Activated naive CD8-positive, alpha-beta T cell treated with anti-CD3 and anti-CD28 coated beads, Interleukin-2, amount 10 ng/mL, durations not matched to agents 7 days and 5 days (primary cell): ENCODE results near the gene KDM8. TPM values are rescaled to one million over a fixed set of nuclear protein-coding genes. Genes with fewer than 3 reads are reported as not detected.
A peak's percentile ranks its signal among the peaks of the same experiment; 100 is the strongest.

Experiments
- ATAC-seq: fragments of 150-1000 bp; cut with Tn5 transposase; one replicate; pipeline ENCODE4 v1.10.0; 2021; ENCODE audit warnings: low read depth, moderate library complexity
- POLR2A ChIA-PET: fragments of 350-600 bp; sonication (Branson Sonifier 250); formaldehyde crosslinking; loops from one replicate; lab custom pipeline; 2021; ENCODE audit warnings: antibody characterized with exemption; lab: Charles Lee
- DNase-seq: peaks from one replicate; pipeline ENCODE4 v3.0.0; 2021
- H3K27ac Mint-ChIP-seq: one replicate; pipeline ENCODE4 v1.8.0; 2022; ENCODE audit warnings: mild to moderate bottlenecking, mixed read lengths
- H3K27me3 Mint-ChIP-seq: one replicate; pipeline ENCODE4 v1.8.0; 2022; ENCODE audit warnings: mild to moderate bottlenecking, moderate library complexity, mixed read lengths
- H3K36me3 Mint-ChIP-seq: one replicate; pipeline ENCODE4 v1.8.0; 2021; ENCODE audit warnings: mild to moderate bottlenecking, mixed read lengths
- H3K4me1 Mint-ChIP-seq: one replicate; pipeline ENCODE4 v1.8.0; 2021; ENCODE audit warnings: mixed read lengths
- H3K4me3 Mint-ChIP-seq: one replicate; pipeline ENCODE4 v1.8.0; 2022; ENCODE audit warnings: mild to moderate bottlenecking, moderate library complexity, mixed read lengths
- H3K9me3 Mint-ChIP-seq: one replicate; pipeline ENCODE4 v1.8.0; 2021; ENCODE audit warnings: mixed read lengths
- total RNA-seq, 2 experiments: library from RNA; stranded (reverse); gene quantifications; one replicate each; pipeline ENCODE4 v1.2.3, GENCODE V29; 2021

KDM8 gene
- 10 to 100 TPM; 20.1 to 21.8 TPM for total RNA-seq

- Mint-ChIP-seq H3K4me1 (peaks cover 36% of the 10 kb centered on the region), H3K9me3 (peaks cover 2% of the 10 kb centered on the region), H3K36me3 (peaks cover 6% of the 10 kb centered on the region), H3K27ac (peak within 1 kb of the TSS; percentile 100), H3K4me3 (peak within 1 kb of the TSS; percentile 90), H3K27me3 (no peaks in the 10 kb centered on the region)
- POLR2A ChIA-PET = interaction anchor here (0.7 to 1.9 kb wide), 25 partner anchors 9 to 259 kb away, joined by 3 to 21 read pairs (median 4); partner anchors contain the start of gene NSMCE1
- DNase-seq = peak; percentile 98
- ATAC-seq = peak; percentile 92
These were observed at the start of gene KDM8 for GRCh38 chr16:27203507-27204311. KDM8 (plus strand) TSS chr16:27203526; CDS start chr16:27210124, 6,598 bp downstream.

DNA sequence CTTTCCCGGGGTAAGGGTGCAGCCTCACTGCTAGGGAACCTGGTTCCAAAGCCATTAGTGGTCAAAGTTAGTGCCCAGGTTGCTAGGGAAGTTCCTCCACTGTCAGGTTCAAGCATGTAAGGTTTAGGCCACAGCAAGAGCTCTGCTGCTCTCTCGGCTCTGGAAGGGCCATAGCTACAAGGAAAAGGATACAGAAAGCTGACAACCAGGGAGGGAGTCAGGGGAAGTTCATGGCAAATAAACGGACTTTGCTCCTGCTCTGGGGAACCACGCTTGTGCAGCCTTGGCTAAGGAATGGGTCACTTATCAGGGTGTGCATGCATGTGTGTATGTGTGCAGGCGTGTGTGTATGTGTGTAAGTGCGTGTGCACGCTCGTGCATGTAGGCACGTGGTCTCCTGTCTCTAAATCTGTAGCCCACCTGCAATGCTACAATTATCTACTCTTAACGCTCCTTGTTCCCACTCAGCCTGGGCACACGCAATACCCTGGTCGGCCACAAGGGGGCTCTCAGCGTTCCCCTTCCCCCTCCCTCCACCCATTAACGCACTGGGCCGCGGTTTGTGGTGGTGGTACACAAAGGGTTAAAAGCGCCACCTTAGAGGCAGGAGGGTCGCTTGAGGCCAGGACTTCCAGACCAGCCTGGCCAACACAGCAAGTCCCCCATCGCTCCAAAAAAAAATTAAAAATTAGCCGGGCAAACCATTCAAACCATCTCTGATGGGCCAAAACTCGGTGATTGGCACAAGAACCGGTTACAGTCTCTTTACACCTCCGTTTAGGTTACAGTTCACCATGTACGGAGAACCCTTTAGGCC, 48.4 kb upstream of the KDM8 start:
- ATAC-seq (peak; percentile 50), DNase-seq (peak; percentile 80)
- peaks cover 7% of the 10 kb centered on the region for H3K4me1 Mint-ChIP-seq
- H3K4me3 Mint-ChIP-seq = no peak overlapping the region
- no peaks in the 10 kb centered on the region for H3K27me3 Mint-ChIP-seq
- no peak overlapping the region for H3K27ac Mint-ChIP-seq
- POLR2A ChIA-PET = interaction anchor here (1.0 kb wide), 1 partner anchor 212 kb away, joined by 3 read pairs; no protein-coding TSS in a partner anchor
- peaks cover 2% of the 10 kb centered on the region for H3K9me3 Mint-ChIP-seq
- no peaks in the 10 kb centered on the region for H3K36me3 Mint-ChIP-seq

DNA sequence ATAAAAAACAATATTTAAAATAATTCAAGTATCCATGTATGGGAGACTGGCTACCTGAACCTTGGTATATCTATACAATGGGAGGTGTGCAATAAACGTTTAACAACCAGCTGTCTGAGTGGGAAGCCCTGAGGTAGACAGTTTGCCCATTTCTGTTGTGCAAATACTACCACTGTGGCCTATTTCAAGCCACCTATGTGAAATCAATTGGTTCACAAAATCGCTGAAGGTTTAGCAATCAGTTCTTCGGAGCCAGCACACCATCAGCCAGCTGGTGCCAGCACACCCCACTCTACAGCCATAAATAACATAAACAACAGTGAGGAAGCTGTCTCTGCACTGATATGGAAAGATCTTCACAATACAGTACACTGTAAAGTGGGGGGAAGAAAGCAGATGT, 46.7 kb upstream of the KDM8 start:
- Mint-ChIP-seq H3K9me3 (peaks cover 2% of the 10 kb centered on the region), H3K36me3 (no peaks in the 10 kb centered on the region), H3K27ac (no peak overlapping the region), H3K4me1 (peaks cover 7% of the 10 kb centered on the region), H3K4me3 (no peak overlapping the region), H3K27me3 (no peaks in the 10 kb centered on the region)
- POLR2A ChIA-PET = no interaction called here
- ATAC-seq (no peak), DNase-seq (no peak)

GRCh38 chr16:27161398-27161797, 41.9 kb upstream of the KDM8 start:
- Mint-ChIP-seq H3K4me1 (no peaks in the 10 kb centered on the region), H3K27ac (no peak overlapping the region), H3K4me3 (no peak overlapping the region), H3K36me3 (peaks cover 5% of the 10 kb centered on the region), H3K9me3 (peaks cover 6% of the 10 kb centered on the region), H3K27me3 (no peaks in the 10 kb centered on the region)
- no peak for DNase-seq
- POLR2A ChIA-PET = no interaction called here
- no peak for ATAC-seq

DNA sequence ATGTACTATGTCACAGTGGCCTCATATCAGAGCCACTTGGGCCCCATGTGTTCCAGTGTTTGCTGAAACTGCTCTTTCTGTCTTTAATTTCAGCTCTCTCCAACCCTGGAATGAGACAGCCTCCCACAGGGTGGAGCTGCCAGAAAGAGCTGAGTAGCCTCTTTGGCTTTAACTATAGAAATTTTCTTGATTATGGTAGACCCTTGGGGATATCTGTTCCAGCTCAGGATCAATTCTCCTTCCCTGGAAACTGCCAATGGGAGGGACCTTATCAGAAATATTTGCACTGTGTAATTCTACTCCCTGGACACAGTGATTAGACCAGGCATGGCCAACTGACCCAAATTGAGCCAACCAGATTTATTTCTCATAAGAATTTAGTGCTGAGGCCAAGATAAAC, 39.0 kb upstream of the KDM8 start:
- Mint-ChIP-seq H3K4me1 (peaks cover 11% of the 10 kb centered on the region), H3K36me3 (peaks cover 5% of the 10 kb centered on the region), H3K9me3 (peaks cover 4% of the 10 kb centered on the region), H3K27ac (no peak overlapping the region), H3K4me3 (no peak overlapping the region), H3K27me3 (no peaks in the 10 kb centered on the region)
- POLR2A ChIA-PET = interaction anchor here (1.2 kb wide), 1 partner anchor 10 kb away, joined by 4 read pairs; no protein-coding TSS in a partner anchor
- DNase-seq = no peak
- no peak for ATAC-seq

- Mint-ChIP-seq H3K36me3 (peaks cover 5% of the 10 kb centered on the region), H3K9me3 (peaks cover 4% of the 10 kb centered on the region), H3K27ac (no peak overlapping the region), H3K4me1 (peaks cover 23% of the 10 kb centered on the region), H3K27me3 (no peaks in the 10 kb centered on the region), H3K4me3 (no peak overlapping the region)
- DNase-seq (no peak), ATAC-seq (no peak)
- POLR2A ChIA-PET = no interaction called here
These were observed 37.8 kb upstream of the KDM8 start for GRCh38 chr16:27165576-27165975.

- DNase-seq = no peak
- no peak for ATAC-seq
- Mint-ChIP-seq H3K36me3 (peaks cover 13% of the 10 kb centered on the region), H3K4me1 (peaks cover 42% of the 10 kb centered on the region), H3K27ac (peak overlapping the region; percentile 85), H3K9me3 (peaks cover 4% of the 10 kb centered on the region), H3K4me3 (peak overlapping the region; percentile 55), H3K27me3 (no peaks in the 10 kb centered on the region)
- POLR2A ChIA-PET = interaction anchor here (0.6 to 1.6 kb wide), 4 partner anchors 12 to 293 kb away, joined by 3 to 6 read pairs (median 4); no protein-coding TSS in a partner anchor
These were observed 34.5 kb upstream of the KDM8 start for GRCh38 chr16:27168790-27169189.

- ATAC-seq = peak; percentile 81
- H3K27ac Mint-ChIP-seq = peak overlapping the region; percentile 85
- peak; percentile 67 for DNase-seq
- peaks cover 4% of the 10 kb centered on the region for H3K9me3 Mint-ChIP-seq
- H3K27me3 Mint-ChIP-seq = no peaks in the 10 kb centered on the region
- peaks cover 50% of the 10 kb centered on the region for H3K4me1 Mint-ChIP-seq
- peak overlapping the region; percentile 55 for H3K4me3 Mint-ChIP-seq
- peaks cover 13% of the 10 kb centered on the region for H3K36me3 Mint-ChIP-seq
- POLR2A ChIA-PET = interaction anchor here (0.6 to 1.6 kb wide), 14 partner anchors 10 to 292 kb away, joined by 3 to 7 read pairs (median 5); no protein-coding TSS in a partner anchor
These were observed 33.7 kb upstream of the KDM8 start for GRCh38 chr16:27169511-27170071.

DNA sequence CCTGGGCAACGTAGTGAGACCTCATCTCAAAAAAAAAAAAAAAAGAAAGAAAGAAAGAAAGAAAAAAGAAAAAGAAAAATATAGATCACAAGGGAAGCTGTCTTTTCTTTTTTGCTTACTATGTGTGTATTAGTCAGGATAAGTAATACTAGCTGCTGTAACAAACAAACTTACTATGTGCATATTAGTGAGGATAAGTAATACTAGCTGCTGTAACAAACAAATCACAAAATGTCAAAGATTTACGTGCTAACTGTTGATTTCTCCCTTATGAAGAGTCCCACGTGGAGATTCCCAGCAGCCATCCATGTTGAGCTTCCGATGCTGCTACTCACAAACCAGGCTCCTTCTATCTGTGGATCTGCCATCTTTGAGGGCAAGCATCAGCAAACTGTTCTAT, 31.7 kb upstream of the KDM8 start:
- Mint-ChIP-seq H3K4me1 (peaks cover 60% of the 10 kb centered on the region), H3K9me3 (peaks cover 4% of the 10 kb centered on the region), H3K27ac (peak overlapping the region; percentile 56), H3K27me3 (no peaks in the 10 kb centered on the region), H3K36me3 (peaks cover 10% of the 10 kb centered on the region), H3K4me3 (no peak overlapping the region)
- POLR2A ChIA-PET = interaction anchor here (0.6 to 1.0 kb wide), 4 partner anchors 27 to 1334 kb away, joined by 3 to 4 read pairs (median 3); partner anchors contain the start of gene KDM8
- DNase-seq = no peak
- no peak for ATAC-seq

- peak; percentile 70 for ATAC-seq
- Mint-ChIP-seq H3K36me3 (peaks cover 10% of the 10 kb centered on the region), H3K27me3 (no peaks in the 10 kb centered on the region), H3K27ac (peak overlapping the region; percentile 91), H3K4me3 (peak overlapping the region; percentile 40), H3K9me3 (peaks cover 4% of the 10 kb centered on the region), H3K4me1 (peaks cover 57% of the 10 kb centered on the region)
- DNase-seq = peak; percentile 63
- POLR2A ChIA-PET = interaction anchor here (0.7 to 2.5 kb wide), 20 partner anchors 9 to 276 kb away, joined by 3 to 19 read pairs (median 4); partner anchors contain the start of gene KDM8
These were observed 29.3 kb upstream of the KDM8 start for GRCh38 chr16:27174007-27174406.

GRCh38 chr16:27174798-27175197, 28.5 kb upstream of the KDM8 start:
- ATAC-seq = no peak
- H3K4me3 Mint-ChIP-seq = no peak overlapping the region
- POLR2A ChIA-PET = interaction anchor here (1.3 to 2.5 kb wide), 4 partner anchors 56 to 193 kb away, joined by 5 to 11 read pairs (median 9); no protein-coding TSS in a partner anchor

GRCh38 chr16:27175888-27176287, 27.4 kb upstream of the KDM8 start:
- Mint-ChIP-seq H3K36me3 (peaks cover 10% of the 10 kb centered on the region), H3K9me3 (peaks cover 4% of the 10 kb centered on the region), H3K4me3 (no peak overlapping the region), H3K4me1 (peaks cover 51% of the 10 kb centered on the region), H3K27me3 (no peaks in the 10 kb centered on the region), H3K27ac (no peak overlapping the region)
- POLR2A ChIA-PET = no interaction called here
- no peak for DNase-seq
- ATAC-seq = no peak

More at GRCh38 chr16:27174798-27175197, 28.5 kb upstream of the KDM8 start:
- H3K4me1 Mint-ChIP-seq = peaks cover 58% of the 10 kb centered on the region
- H3K9me3 Mint-ChIP-seq = peaks cover 4% of the 10 kb centered on the region
- H3K27ac Mint-ChIP-seq = peak overlapping the region; percentile 91
- H3K27me3 Mint-ChIP-seq = no peaks in the 10 kb centered on the region
- DNase-seq = no peak
- H3K36me3 Mint-ChIP-seq = peaks cover 10% of the 10 kb centered on the region
